NCI-H1105 treated with DMSO at 0.1 percent for 48 hours (cell line): ENCODE measurements around the gene PRUNE2.
"Not testable (repeated sequence)": the region's sequence is repeated elsewhere in the genome, so short reads cannot be mapped to it uniquely, and the experiment has no call there.

ENCODE experiments used
- DNase-seq: peaks from one replicate; lab custom pipeline; 2025; lab: John Stamatoyannopoulos, UW

The PRUNE2 gene

DNA sequence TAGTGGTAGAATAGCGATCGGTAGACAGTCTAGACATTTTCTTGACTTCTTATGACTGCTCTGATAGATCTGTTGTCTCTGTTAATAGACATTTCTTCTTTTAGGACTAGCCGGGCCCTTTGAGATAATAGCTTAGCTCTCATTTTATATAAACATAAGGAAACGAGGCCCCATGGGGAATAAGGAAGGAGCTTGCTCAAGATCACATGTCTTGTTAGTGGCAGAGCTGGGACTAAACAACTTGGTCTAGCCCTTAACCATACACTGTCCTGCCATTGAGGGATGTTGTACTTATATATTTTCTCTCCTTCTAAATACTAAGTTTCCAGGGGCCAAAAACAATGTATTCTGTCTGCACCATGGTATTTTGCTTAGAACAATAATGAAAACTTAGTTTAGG, 306.9 kb downstream of the PRUNE2 start:
- no peak for DNase-seq

DNA sequence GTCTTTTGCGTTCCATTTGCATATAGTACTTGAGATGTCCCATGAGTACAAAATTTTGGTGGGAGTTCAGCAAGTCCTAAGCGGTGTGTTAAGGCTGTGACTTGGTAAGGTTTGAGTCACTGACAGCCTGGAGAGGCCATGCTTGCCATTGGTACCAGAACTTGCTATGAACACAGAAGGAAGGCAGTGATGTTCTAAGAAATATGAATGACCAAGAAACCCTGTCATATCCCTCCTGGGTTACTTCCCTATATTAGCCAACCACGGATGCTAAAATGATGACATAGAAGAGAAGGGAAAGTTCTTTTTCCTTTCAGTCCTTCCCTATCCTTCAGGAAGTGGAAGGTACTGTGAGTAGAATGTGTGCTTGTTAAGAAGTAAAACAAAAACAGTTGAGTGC, 310.3 kb downstream of the PRUNE2 start:
- DNase-seq, result no peak

- DNase-seq, result no peak
Measured at GRCh38 chr9:76594764-76595424, 311.0 kb downstream of the PRUNE2 start.

DNA sequence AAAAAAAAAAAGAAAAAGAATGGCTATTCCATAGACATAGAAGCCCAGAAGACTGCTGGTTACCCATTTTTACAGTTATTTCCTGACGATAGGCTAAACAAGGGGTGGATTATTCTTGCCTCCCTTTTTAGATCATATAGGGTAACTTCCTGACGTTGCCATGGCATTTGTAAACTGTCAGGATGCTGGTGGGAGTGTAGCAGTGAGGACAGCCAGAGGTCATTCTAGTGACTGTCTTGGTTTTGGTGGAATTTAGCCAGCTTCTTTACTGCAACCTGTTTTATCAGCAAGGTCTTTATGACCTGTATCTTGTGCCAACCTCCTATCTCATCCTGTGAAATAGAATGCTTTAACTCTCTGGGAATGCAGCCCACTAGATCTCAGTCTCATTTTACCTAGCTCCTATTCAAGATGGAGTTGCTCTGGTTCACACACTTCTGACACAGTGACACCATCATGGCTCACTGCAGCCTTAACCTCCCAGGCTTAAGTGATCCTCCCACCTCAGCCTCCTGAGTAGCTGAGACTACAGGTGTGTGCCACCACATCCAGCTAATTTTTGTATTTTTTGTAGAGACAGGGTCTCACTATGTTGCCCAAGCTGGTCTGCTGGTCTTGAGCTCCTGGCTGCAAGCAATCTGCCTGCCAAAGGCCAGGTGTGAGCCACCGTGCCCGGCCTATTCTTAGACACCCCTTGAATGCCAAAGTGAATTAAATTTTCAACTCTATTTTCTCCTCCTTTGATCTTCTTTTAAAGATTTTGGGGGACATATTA, 311.8 kb downstream of the PRUNE2 start:
- not testable (repeated sequence) for DNase-seq

DNA sequence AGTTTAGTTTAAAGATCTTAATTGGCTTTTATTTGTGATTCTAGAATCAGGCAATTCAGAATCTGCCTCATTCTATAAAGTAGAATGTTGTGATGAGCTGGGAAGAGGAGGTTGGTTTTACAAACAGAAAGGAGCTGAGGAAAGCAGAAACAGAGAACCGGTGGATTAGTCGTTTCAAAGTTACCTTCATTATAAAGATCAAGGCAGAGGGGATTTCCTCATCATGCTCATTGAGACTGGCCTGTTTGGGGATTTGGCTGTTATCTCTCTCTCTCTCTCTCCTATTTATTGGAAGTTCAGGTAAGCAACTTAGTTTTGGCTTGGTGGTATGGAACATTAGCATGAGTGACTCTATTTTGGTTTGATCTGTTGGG, 313.0 kb downstream of the PRUNE2 start:
- DNase-seq, result no peak

- no peak for DNase-seq
Measured at GRCh38 chr9:76592091-76592973, 313.6 kb downstream of the PRUNE2 start.

DNA sequence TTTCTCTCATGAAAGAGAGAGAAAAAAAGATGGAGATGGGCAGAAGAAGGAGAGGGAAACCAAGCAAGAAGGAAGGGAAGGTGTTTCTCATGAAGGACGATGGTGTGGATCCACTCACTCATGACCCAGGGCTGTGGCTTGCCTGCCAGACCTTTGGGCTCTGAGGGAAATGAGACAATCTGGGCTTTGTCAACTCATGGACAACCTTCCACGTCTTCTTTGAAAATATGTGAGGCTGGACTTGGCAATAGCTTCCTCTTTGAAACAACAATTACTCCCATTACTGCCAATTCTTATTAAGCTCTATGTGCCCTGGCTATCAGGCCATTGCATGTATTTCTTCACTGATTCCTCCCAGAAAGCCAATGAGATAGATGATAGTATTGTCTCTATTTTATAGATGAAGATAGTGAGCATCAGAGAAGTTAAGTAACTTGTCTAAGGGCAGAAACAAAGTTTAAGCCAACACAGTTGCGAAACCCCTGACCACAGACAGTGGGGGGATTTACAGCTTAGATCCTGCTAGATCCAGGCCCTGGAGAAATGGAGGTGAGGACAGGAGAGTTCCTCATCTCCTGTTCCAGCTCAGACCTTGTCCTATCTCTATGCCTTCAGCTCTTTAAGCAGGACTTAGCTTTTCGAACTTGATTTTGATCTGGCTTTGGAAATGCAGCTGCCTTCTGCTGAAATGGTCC, 314.5 kb downstream of the PRUNE2 start:
- DNase-seq, result no peak

DNA sequence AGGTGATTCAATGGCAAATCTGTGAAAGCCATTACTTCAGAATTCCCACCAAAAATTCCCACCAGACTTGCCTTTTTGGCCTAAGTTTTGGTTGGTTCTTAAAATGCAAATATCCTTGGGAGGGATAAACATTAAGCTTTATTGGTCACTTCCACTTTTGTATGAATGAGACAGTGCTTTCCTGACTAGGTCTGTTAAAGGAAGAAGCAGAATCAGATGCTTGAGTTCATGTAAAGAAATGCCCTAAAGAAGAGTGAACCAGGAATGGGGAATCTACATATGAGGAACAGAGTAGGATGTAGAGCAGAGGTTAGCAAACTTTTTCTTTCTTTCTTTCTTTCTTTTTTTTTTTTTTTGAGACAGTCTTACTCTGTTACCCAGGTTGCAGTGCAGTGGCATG, 317.6 kb downstream of the PRUNE2 start:
- DNase-seq, result no peak

DNA sequence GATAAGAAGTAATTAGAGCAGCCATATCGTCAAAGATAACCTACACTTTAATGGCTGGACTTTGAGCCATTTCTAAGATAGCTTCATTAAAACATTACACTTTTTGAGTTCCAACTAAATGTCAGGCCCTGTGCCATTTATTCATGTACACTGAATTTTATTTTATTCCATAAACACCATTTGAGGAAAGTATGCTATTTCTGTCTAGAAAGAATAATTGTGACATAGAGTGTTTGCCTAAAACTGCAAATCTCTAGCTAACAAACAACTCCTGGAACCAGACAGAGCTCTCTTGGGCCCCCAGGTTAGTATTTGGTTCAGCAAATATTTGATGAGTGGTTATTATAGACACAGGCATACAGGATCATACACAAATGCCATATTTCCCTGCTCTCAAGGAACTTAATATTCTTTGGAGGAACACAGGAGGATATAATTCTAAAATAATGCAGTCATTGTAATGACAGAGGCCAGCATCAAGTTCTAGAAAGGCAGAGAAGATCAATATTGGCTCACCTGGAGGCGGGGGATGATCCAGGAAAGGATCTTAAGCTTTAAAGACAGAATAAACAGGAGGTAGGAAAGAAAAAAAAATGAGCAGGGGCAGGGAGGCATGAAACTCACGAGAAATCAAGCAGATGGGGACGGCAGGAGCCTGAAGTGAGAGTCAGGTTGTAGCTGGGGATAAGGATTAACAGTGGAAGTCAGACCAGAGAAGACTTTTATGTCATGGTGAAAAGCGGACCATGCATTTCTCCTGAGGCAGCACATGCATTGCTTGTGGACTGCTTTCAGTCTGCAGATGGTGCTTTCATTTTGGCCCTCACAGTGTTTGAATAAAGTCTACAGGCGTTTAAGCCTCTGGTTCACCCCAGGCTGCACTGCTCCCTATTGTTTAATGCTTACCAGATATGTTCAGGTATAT, 319.3 kb downstream of the PRUNE2 start:
- no peak for DNase-seq

- DNase-seq, result peak; percentile 33
Measured at GRCh38 chr9:76585487-76586389, 320.2 kb downstream of the PRUNE2 start.

DNA sequence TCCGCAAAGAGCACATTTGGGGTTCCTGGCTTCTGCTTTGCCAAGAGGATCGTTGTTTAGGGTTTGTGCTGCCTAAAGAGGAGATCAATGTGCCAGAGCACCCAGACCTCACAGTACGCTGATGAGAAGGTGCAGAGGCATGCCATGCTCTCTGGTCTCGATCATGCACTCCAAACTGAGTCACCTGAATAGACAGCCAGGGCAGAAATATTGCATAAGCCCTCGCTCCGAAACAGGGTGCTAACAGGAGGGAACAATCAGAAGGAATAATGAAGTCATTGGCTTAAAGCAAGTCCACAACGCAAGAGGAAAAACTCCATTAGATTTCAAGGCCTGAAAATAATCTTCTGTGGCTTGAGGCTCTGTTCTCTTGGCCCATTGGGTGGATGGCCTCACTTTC, 322.7 kb downstream of the PRUNE2 start:
- no peak for DNase-seq

- no peak for DNase-seq
Measured at GRCh38 chr9:76581731-76582130, 324.2 kb downstream of the PRUNE2 start.

DNA sequence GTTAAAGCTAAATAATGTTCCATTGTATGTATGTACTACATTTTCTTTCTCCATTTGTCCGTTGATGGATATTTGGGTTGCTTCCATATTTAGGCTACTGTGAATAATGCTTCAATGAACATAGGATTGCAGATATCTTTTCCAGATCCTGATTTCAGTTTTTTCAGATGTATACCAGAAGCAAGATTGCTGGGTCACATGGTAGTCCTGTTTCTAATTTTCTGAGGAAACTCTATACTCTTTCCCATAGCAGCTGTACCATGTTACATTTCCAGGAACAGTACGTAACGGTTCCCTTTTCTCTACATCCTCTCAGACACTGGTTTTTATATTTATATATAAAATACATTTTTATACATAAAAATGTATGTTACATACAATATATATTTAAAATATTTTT, 325.1 kb downstream of the PRUNE2 start:
- no peak for DNase-seq

GRCh38 chr9:76580188-76580587, 325.7 kb downstream of the PRUNE2 start:
- no peak for DNase-seq

DNA sequence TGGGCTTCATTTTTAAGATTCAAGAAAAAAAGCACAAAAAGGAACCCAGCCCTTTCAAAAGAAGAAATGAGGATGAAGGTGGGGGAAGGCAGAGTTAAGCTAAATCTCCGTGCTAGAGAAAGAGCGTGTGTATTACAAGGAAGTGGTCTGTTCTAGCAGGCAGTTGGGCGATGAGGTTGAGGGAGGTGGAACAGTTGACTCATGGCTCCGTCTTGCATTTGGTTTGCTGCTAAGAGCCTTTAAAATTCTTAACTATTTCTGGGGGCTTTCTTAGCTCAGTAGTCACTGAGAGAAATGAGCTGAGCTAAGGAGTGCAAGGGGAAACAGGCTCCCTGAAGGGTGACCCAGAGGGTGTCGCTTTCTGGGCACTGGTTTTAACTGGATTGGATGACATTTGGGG, 329.6 kb downstream of the PRUNE2 start:
- no peak for DNase-seq

GRCh38 chr9:76575761-76576160, 330.2 kb downstream of the PRUNE2 start:
- DNase-seq, result no peak

DNA sequence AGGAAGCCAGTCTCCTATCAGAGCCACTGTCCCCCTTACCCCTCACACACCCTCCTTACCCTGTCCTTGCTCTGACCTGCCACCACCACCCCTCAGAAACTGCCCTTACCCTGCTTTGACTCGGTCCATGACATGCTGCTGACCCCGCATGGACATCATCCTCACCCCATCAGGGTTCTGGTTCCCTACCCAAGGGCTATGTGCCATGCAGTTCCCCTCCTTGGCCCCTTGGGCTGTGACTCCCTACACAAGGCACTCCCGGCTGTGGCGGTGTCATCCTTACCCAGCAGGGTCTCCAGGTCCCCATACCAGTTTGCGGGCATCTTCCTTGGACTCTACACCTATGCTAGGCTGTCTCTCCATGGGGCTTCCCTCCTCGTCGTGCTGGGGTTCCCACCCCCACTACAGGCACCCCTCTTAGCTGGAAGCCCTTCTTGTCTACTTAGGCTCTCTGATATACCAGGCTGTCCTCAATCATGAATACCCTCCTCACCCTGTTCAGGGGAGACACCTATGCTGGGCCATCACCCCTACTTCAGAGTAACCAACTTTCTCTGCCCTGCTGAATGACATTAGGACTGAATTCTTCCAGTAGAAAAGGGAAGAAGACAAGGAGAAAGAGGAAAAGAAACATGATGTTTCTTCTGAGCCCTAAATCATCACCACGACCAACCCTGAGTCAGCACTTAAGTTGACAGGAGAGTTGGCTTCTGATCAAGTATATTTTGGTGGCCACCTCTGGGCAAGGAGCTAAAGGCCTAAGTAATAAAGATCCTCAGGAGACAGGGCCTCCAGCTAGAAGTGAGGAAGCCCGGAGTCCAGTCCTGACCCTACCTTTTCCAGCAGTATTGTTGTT, 331.8 kb downstream of the PRUNE2 start:
- DNase-seq, result no peak

DNA sequence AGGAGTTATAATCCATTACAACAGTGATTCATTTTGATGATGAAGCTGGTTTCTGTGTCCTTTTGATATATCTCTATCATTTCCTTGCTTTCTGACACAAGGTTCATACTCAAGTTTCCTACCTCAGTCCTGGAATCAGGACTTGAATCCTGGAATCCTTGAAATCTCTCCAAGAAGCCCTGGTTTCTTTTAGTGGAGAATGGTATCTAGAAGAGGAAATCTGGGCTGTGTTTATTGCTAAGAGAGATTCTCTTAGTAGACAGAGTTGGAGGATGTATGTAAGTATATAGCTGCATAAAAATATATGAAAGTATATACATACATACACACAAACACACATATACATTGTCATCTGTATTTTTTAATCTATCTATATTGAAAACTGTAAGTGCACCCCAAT, 332.5 kb downstream of the PRUNE2 start:
- DNase-seq, result no peak

- no peak for DNase-seq
Measured at GRCh38 chr9:76572151-76572550, 333.8 kb downstream of the PRUNE2 start.
